HepG2 (cell line): ENCODE measurements around the gene CYB5A. TPM values are rescaled to one million over a fixed set of nuclear protein-coding genes. Genes with fewer than 3 reads are reported as not detected.

Experiments used
- ATAC-seq: fragments of 200-7000 bp; cut with Tn5 transposase; 3 replicates; pipeline ENCODE4 v1.9.1; 2020; ENCODE audit warnings: mild to moderate bottlenecking, moderate library complexity
- BruUV-seq: library from RNA; stranded (reverse); fragments of 400-500 nt; replicated peaks from 2 replicates; lab custom pipeline; 2021; lab: Mats Ljungman, UMichigan
- CTCF ChIA-PET: fragments of 300-600 bp; formaldehyde crosslinking; extraction: SDS; loops from one replicate; lab custom pipeline; 2021; ENCODE audit warnings: low total read pairs, inconsistent platforms, low intra/inter-chr PET ratio; lab: Yijun Ruan, JAX
- POLR2A ChIA-PET: fragments of 350-600 bp; sonication (Branson Sonifier 250); formaldehyde crosslinking; loops from one replicate; lab custom pipeline; 2020; ENCODE audit warnings: antibody characterized with exemption, inconsistent platforms; lab: Yijun Ruan, JAX
- DNase-seq: peaks from one replicate; pipeline ENCODE4 v3.0.0-alpha.2; 2015; ENCODE audit warnings: low spot score
- FAIRE-seq: peaks from 3 replicates; lab custom pipeline; 2011; peaks lifted over from hg19 to GRCh38; lab: Jason Lieb, UNC
- H2AFZ ChIP-seq: one replicate; pipeline ENCODE4 v1.6.1; 2011; ENCODE audit warnings: low read length, inconsistent platforms
- H3K27ac ChIP-seq: fragments of 300-600 bp; 3 replicates; pipeline ENCODE4 v1.8.0; 2011; ENCODE audit warnings: mixed run types, mild to moderate bottlenecking, mixed read lengths, low read length, inconsistent platforms; ENCODE audit not compliant: insufficient read depth; ENCODE audit errors: extremely low read length
- H3K27me3 ChIP-seq, 2 experiments: fragments of 200-600 bp in 1 of 2; 2 replicates in 1 of 2; 3 replicates in 1 of 2; pipeline versions ENCODE4 v1.6.0 to v1.8.0; 2011; ENCODE audit warnings: low read length in 2 of 2, mild to moderate bottlenecking in 2 of 2, moderate library complexity in 2 of 2, inconsistent platforms in 1 of 2; ENCODE audit not compliant: insufficient read depth in 2 of 2, control insufficient read depth in 1 of 2
- H3K36me3 ChIP-seq, 2 experiments: fragments of 200-600 bp in 1 of 2; replicated peaks in 1 of 2; 2 replicates in 1 of 2; 3 replicates in 1 of 2; pipeline versions ENCODE4 v1.5.1 to v1.8.0; 2011; ENCODE audit warnings: low read length in 2 of 2, inconsistent platforms in 1 of 2; ENCODE audit not compliant: insufficient read depth in 2 of 2, control insufficient read depth in 1 of 2
- H3K4me1 ChIP-seq: 2 replicates; pipeline ENCODE4 v1.5.1; 2012; ENCODE audit warnings: low read length, inconsistent platforms; ENCODE audit not compliant: insufficient read depth
- H3K4me2 ChIP-seq: 2 replicates; pipeline ENCODE4 v1.6.0; 2011; ENCODE audit warnings: low read depth, low read length, inconsistent platforms
- H3K4me3 ChIP-seq, 3 experiments: fragments of 200-600 bp in 1 of 3; sonication (generic), shearing (Covaris generic) in 1 of 3; replicated peaks in 1 of 3; 2 replicates each; pipeline ENCODE4 v1.5.1; 2011 to 2016; ENCODE audit warnings: low read length in 3 of 3, inconsistent platforms in 2 of 3, low read depth in 2 of 3, mild to moderate bottlenecking in 2 of 3, control low read depth in 1 of 3, mixed read lengths in 1 of 3; ENCODE audit not compliant: insufficient read depth in 1 of 3
- H3K79me2 ChIP-seq: one replicate; pipeline ENCODE4 v1.6.1; 2011; ENCODE audit warnings: low read length, inconsistent platforms; ENCODE audit not compliant: insufficient read depth
- H3K9ac ChIP-seq: 2 replicates; pipeline ENCODE4 v1.6.0; 2011; ENCODE audit warnings: mild to moderate bottlenecking, low read depth, low read length, inconsistent platforms; ENCODE audit not compliant: insufficient read depth
- H3K9me3 ChIP-seq: 2 replicates; pipeline ENCODE4 v1.5.1; 2012; ENCODE audit warnings: mild to moderate bottlenecking, low read length
- H4K20me1 ChIP-seq: 2 replicates; pipeline ENCODE4 v1.6.0; 2011; ENCODE audit warnings: inconsistent platforms, mild to moderate bottlenecking, low read length, moderate library complexity; ENCODE audit not compliant: insufficient read depth
- CBFB ChIP-seq: sonication (generic); formaldehyde crosslinking; IDR thresholded peaks from 2 replicates; pipeline ENCODE4 v1.4.0; 2020; ENCODE audit warnings: missing genetic modification reagents
- FIP1L1 ChIP-seq: fragments of 200-400 bp; formaldehyde crosslinking; IDR thresholded peaks from 2 replicates; pipeline ENCODE4 v1.6.1; 2018; ENCODE audit warnings: low read depth, mild to moderate bottlenecking, low read length, moderate library complexity, borderline replicate concordance; ENCODE audit not compliant: insufficient read depth
- HNRNPK ChIP-seq: fragments of 200-400 bp; formaldehyde crosslinking; IDR thresholded peaks from 2 replicates; pipeline ENCODE4 v1.6.1; 2018; ENCODE audit warnings: low read length, low read depth, moderate library complexity, mild to moderate bottlenecking; ENCODE audit not compliant: poor library complexity, severe bottlenecking
- MTA3 ChIP-seq: sonication (generic); formaldehyde crosslinking; IDR thresholded peaks from 2 replicates; pipeline ENCODE4 v1.4.0; 2020; ENCODE audit warnings: missing genetic modification reagents
- NR3C1 ChIP-seq: sonication (generic); formaldehyde crosslinking; IDR thresholded peaks from 2 replicates; pipeline ENCODE4 v1.4.0; 2020; ENCODE audit warnings: missing genetic modification reagents
- RARG ChIP-seq: sonication (generic); formaldehyde crosslinking; IDR thresholded peaks from 2 replicates; pipeline ENCODE4 v1.4.0; 2020; ENCODE audit warnings: low read depth, mild to moderate bottlenecking, missing genetic modification reagents
- SRY ChIP-seq: sonication (generic); formaldehyde crosslinking; IDR thresholded peaks from 2 replicates; pipeline ENCODE4 v1.8.0; 2022; ENCODE audit warnings: mild to moderate bottlenecking, missing genetic modification reagents
- SUZ12 ChIP-seq: fragments of 150-350 bp; IDR thresholded peaks from 2 replicates; pipeline ENCODE4 v1.6.1; 2014; ENCODE audit warnings: low read depth, low read length
- TAF1 ChIP-seq: sonication (generic); formaldehyde crosslinking; IDR thresholded peaks from 2 replicates; pipeline ENCODE4 v1.4.0; 2020; ENCODE audit warnings: missing genetic modification reagents
- YY1 ChIP-seq: IDR thresholded peaks from 2 replicates; pipeline ENCODE4 v1.6.1; 2011; ENCODE audit warnings: low read length, low read depth, moderate library complexity, mild to moderate bottlenecking; ENCODE audit not compliant: insufficient read depth, insufficient replicate concordance
- ZBTB4 ChIP-seq: sonication (generic); formaldehyde crosslinking; IDR thresholded peaks from 2 replicates; pipeline ENCODE4 v1.4.0; 2020; ENCODE audit warnings: missing genetic modification reagents, mild to moderate bottlenecking, borderline replicate concordance
- ZNF768 ChIP-seq: sonication (generic); formaldehyde crosslinking; IDR thresholded peaks from 2 replicates; pipeline ENCODE4 v1.4.0; 2020; ENCODE audit warnings: missing genetic modification reagents
- WGBS: methylation state at CpG from one replicate; pipeline ENCODE4 v1.1.6; 2017; ENCODE audit warnings: low lambda C conversion rate; 5-methylcytosine and 5-hydroxymethylcytosine counted together
- in situ Hi-C: cut with HindIII; loops from 2 replicates; pipeline ENCODE4 v1.10.0; 2017; ENCODE audit warnings: low pct_unique_long_range_greater_than_20kb; ENCODE audit not compliant: extremely low pct_ligation_motif_present
- intact Hi-C: fragments of 100-400 bp; cut with micrococcal nuclease; formaldehyde crosslinking; loops from one replicate; pipeline ENCODE4 v1.10.0; 2022; ENCODE audit not compliant: unreplicated experiment
- polyA plus RNA-seq, 8 experiments: library from polyadenylated mRNA; depleted of rRNA in 3 of 8; stranded (reverse) in 7 of 8; unstranded in 1 of 8; fragments of >200 nt; fragmentation: Illumina TruSeq in 4 of 8; extraction: Trizol in 4 of 8; gene quantifications; 2 replicates each; pipeline versions ENCODE4 v1.2.1 to v1.2.3, GENCODE V29; 2011 to 2016; ENCODE audit warnings: low read depth in 4 of 8, missing spikeins in 1 of 8, mixed read lengths in 1 of 8; ENCODE audit not compliant: insufficient read depth in 1 of 8
- total RNA-seq, 5 experiments: library from RNA; depleted of rRNA; stranded (reverse); fragments of >200 nt; fragmentation: Illumina TruSeq; extraction: Trizol; gene quantifications; 2 replicates each; pipeline ENCODE4 v1.2.3, GENCODE V29; 2016; ENCODE audit warnings: low read depth in 1 of 5

CYB5A gene
- total and polyA plus RNA-seq, 2 of the 13 experiments (the other 11 are each of a cell fraction or from before 2014, with no cell fraction given): 215 to 356 TPM

DNA sequence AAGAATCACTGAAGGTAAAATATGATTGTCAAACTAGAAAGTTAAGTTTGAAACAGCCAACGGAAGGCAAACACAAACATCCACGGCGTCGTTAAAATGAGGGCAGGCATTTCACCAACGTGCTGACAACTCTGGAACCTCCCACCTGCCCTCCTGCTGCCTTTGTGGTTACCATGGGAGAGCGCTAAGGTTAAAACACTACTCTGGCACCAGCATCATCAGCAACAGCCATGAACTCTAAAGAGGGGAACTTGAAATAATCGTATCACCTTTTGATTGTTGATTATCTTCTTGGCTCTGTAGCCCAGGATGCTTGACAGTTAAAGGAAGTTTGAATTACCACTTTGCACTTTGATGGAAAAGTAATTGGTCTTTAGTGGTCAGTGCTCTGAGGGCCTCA, 34.7 kb downstream of the CYB5A start:
- DNase-seq: no peak
- Histone ChIP-seq H3K79me2 (peaks cover 2% of the 10 kb centered on the region), H3K4me1 (peaks cover 21% of the 10 kb centered on the region), H3K36me3 (peaks cover 8 to 47% of the 10 kb centered on the region in 2 experiments), H3K9me3 (no peaks in the 10 kb centered on the region), H3K27ac (no peak overlapping the region), H3K27me3 (no peaks in the 10 kb centered on the region), H3K9ac (no peak overlapping the region), H4K20me1 (no peaks in the 10 kb centered on the region), H3K4me2 (no peak overlapping the region), H3K4me3 (no peak overlapping the region), H2AFZ (no peak overlapping the region)
- WGBS: 84% methylated on average over 7 of the region's 7 CpGs
- in situ Hi-C loops (no loop called here), intact Hi-C loops (no loop called here)
- no TSS peak for BruUV-seq
- no peak for FAIRE-seq
- ChIA-PET POLR2A (no interaction called here), CTCF (no interaction called here)
- TF ChIP-seq YY1 (no peak), CBFB (CRISPR knock-in tag) (no peak), SUZ12 (no peak), ZBTB4 (CRISPR knock-in tag) (no peak), SRY (CRISPR knock-in tag) (no peak), NR3C1 (no peak), HNRNPK (no peak), MTA3 (CRISPR knock-in tag) (no peak), RARG (CRISPR knock-in tag) (no peak), FIP1L1 (no peak), TAF1 (no peak), ZNF768 (CRISPR knock-in tag) (no peak)
- no peak for ATAC-seq
